Smooth muscle cell (in vitro differentiated cells): ENCODE data around the gene KLRF2. TPM values are rescaled to one million over a fixed set of nuclear protein-coding genes. Genes with fewer than 3 reads are reported as not detected.

Source experiments
- DNase-seq: peaks from one replicate; lab custom pipeline; 2025; ENCODE audit not compliant: unreplicated experiment; lab: John Stamatoyannopoulos, UW
- H2AFZ ChIP-seq: fragments of 200-600 bp; sonication (generic); 2 replicates; pipeline ENCODE4 v1.6.0; 2016; ENCODE audit warnings: antibody characterized with exemption, low read depth, mild to moderate bottlenecking
- H3F3A ChIP-seq: fragments of 200-600 bp; sonication (generic); 2 replicates; pipeline ENCODE4 v1.6.0; 2017; ENCODE audit warnings: antibody characterized with exemption, low read depth
- H3K27ac ChIP-seq: fragments of 200-600 bp; sonication (generic); 2 replicates; pipeline ENCODE4 v1.5.1; 2016; ENCODE audit warnings: low read depth, mild to moderate bottlenecking
- H3K27me3 ChIP-seq: fragments of 200-600 bp; sonication (generic); 2 replicates; pipeline ENCODE4 v1.6.1; 2016; ENCODE audit warnings: low read depth, mild to moderate bottlenecking
- H3K36me3 ChIP-seq: fragments of 200-600 bp; sonication (generic); 2 replicates; pipeline ENCODE4 v1.5.1; 2016; ENCODE audit warnings: low read depth
- H3K4me1 ChIP-seq: fragments of 200-600 bp; sonication (generic); 2 replicates; pipeline ENCODE4 v1.5.1; 2016; ENCODE audit warnings: low read depth
- H3K4me2 ChIP-seq: fragments of 200-600 bp; sonication (generic); 2 replicates; pipeline ENCODE4 v1.6.0; 2016; ENCODE audit warnings: mild to moderate bottlenecking
- H3K4me3 ChIP-seq: fragments of 200-600 bp; sonication (generic); 2 replicates; pipeline ENCODE4 v1.5.1; 2016; ENCODE audit warnings: mild to moderate bottlenecking
- H3K79me2 ChIP-seq: fragments of 200-600 bp; sonication (generic); 2 replicates; pipeline ENCODE4 v1.6.0; 2016; ENCODE audit warnings: low read depth, mild to moderate bottlenecking
- H3K9ac ChIP-seq: fragments of 200-600 bp; sonication (generic); 2 replicates; pipeline ENCODE4 v1.6.0; 2016; ENCODE audit warnings: low read depth
- H3K9me3 ChIP-seq: fragments of 200-600 bp; sonication (generic); replicated peaks from 2 replicates; pipeline ENCODE4 v1.5.1; 2016; ENCODE audit warnings: low read depth
- H4K20me1 ChIP-seq: fragments of 200-600 bp; sonication (generic); 2 replicates; pipeline ENCODE4 v1.6.0; 2016; ENCODE audit warnings: low read depth
- WGBS: methylation state at CpG from one replicate; pipeline ENCODE4 v1.1.7; 2016; ENCODE audit warnings: low lambda C conversion rate; 5-methylcytosine and 5-hydroxymethylcytosine counted together
- polyA plus RNA-seq: library from polyadenylated mRNA; unstranded; fragments of >200 nt; fragmentation: Nextera tagmentation; extraction: Ambion mirVana; gene quantifications from 2 replicates; pipeline ENCODE4 v1.2.1, GENCODE V29; 2016
- total RNA-seq: library from RNA; depleted of rRNA; stranded (reverse); fragments of >200 nt; gene quantifications from 2 replicates; pipeline ENCODE4 v1.2.3, GENCODE V29; 2014
- TF ChIP-seq, protein P1 (sequence below): fragments of 200-600 bp; sonication (generic); IDR thresholded peaks from 2 replicates; pipeline ENCODE4 v1.5.1; 2017; ENCODE audit warnings: borderline replicate concordance, mild to moderate bottlenecking, antibody characterized with exemption; ENCODE audit not compliant: insufficient read depth, poor library complexity, severe bottlenecking

Gene KLRF2
- total and polyA plus RNA-seq, 2 experiments from 2014 or later, result not detected

- Histone ChIP-seq H3K4me2 (no peak overlapping the region), H2AFZ (peak overlapping the region; percentile 6), H3K4me3 (no peak overlapping the region), H3K36me3 (no peaks in the 10 kb centered on the region), H4K20me1 (peaks cover 63% of the 10 kb centered on the region), H3K27ac (no peak overlapping the region), H3K4me1 (no peaks in the 10 kb centered on the region), H3K9ac (no peak overlapping the region), H3K79me2 (no peaks in the 10 kb centered on the region), H3K27me3 (no peaks in the 10 kb centered on the region), H3K9me3 (no peaks in the 10 kb centered on the region), H3F3A (no peaks in the 10 kb centered on the region)
- TF ChIP-seq, protein P1, sequence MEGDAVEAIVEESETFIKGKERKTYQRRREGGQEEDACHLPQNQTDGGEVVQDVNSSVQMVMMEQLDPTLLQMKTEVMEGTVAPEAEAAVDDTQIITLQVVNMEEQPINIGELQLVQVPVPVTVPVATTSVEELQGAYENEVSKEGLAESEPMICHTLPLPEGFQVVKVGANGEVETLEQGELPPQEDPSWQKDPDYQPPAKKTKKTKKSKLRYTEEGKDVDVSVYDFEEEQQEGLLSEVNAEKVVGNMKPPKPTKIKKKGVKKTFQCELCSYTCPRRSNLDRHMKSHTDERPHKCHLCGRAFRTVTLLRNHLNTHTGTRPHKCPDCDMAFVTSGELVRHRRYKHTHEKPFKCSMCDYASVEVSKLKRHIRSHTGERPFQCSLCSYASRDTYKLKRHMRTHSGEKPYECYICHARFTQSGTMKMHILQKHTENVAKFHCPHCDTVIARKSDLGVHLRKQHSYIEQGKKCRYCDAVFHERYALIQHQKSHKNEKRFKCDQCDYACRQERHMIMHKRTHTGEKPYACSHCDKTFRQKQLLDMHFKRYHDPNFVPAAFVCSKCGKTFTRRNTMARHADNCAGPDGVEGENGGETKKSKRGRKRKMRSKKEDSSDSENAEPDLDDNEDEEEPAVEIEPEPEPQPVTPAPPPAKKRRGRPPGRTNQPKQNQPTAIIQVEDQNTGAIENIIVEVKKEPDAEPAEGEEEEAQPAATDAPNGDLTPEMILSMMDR, result no peak
- DNase-seq, result no peak
- 66% methylated on average over 6 of the region's 6 CpGs for WGBS
Observed at GRCh38 chr12:9895215-9895971, 14.1 kb downstream of the KLRF2 start.

DNA sequence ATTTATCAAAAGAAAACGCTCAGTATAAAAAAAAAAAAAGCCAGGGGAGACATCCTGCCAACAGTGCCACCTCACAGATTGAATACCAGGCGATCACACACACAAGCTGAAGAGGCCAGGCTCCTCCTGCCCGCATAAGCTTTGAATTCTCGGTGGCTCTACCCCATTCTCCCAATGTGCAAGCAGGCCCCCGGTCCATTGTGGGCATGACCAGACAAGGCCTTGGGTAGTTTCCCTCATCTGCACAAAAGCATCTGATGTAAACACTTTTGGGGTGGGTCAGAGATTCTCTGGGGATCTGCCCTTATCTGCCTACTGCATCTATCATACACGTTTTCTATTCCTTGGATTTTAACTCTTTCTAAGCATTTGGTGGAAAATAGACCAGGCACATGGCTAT is 16.2 kb downstream of the KLRF2 start:
- no peak for DNase-seq
- H3K27ac ChIP-seq, result no peak overlapping the region
- H3K36me3 ChIP-seq, result no peaks in the 10 kb centered on the region
- H3K4me1 ChIP-seq, result peaks cover 15% of the 10 kb centered on the region
- TF ChIP-seq, protein P1, result no peak
- 89% methylated on average over 6 of the region's 6 CpGs for WGBS
- no peaks in the 10 kb centered on the region for H3K79me2 ChIP-seq
- no peaks in the 10 kb centered on the region for H3K27me3 ChIP-seq
- no peak overlapping the region for H3K4me3 ChIP-seq
- no peaks in the 10 kb centered on the region for H3F3A ChIP-seq
- no peak overlapping the region for H3K9ac ChIP-seq
- no peaks in the 10 kb centered on the region for H3K9me3 ChIP-seq
- no peak overlapping the region for H2AFZ ChIP-seq
- no peak overlapping the region for H3K4me2 ChIP-seq
- H4K20me1 ChIP-seq, result peaks cover 65% of the 10 kb centered on the region

DNA sequence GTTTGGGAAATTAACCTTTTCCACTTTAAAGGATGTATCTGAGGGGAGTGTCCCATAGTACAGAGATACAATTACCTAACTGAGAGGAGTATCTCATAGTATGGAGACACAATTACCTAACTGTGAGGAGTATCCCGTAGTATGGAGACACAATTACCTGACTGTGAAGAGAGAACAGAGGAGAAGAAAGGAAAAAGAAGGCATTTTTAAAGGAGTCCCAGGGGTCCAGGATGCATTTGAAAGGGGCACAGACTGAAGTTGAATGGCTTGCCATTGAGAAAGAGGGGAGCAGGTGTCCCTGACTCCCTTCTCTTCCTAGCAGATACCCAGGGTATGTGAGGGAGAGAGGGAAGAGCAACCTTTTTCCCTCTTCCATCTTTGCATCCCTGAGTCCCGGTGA is 17.9 kb downstream of the KLRF2 start:
- Histone ChIP-seq H4K20me1 (peaks cover 66% of the 10 kb centered on the region), H3K9ac (no peak overlapping the region), H3K27me3 (no peaks in the 10 kb centered on the region), H3K79me2 (no peaks in the 10 kb centered on the region), H3K27ac (no peak overlapping the region), H3K4me1 (peaks cover 27% of the 10 kb centered on the region), H2AFZ (no peak overlapping the region), H3K4me3 (no peak overlapping the region), H3K36me3 (no peaks in the 10 kb centered on the region), H3F3A (no peaks in the 10 kb centered on the region), H3K9me3 (no peaks in the 10 kb centered on the region), H3K4me2 (no peak overlapping the region)
- 96% methylated on average over 2 of the region's 2 CpGs for WGBS
- TF ChIP-seq, protein P1, result no peak
- DNase-seq, result no peak

DNA sequence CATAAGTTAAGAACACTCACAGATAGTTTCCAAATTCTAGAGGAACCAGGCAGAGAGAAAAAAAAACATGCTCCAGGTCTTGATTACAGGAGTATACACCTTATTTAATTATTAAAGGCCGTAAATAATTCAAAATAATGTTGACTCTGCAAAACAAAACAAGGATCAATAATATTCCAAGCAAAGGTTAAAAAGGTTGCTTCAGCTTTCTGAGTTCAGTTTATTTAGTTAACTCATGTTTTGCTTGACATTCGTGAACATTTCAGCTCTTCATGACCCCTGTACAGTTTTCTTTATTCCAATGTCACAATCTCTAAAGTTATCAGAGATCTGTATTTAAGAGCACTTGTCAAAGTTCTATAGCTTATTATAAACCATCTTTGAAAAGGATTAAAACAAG is 19.6 kb downstream of the KLRF2 start:
- Histone ChIP-seq H3F3A (no peaks in the 10 kb centered on the region), H2AFZ (no peak overlapping the region), H3K27me3 (no peaks in the 10 kb centered on the region), H3K4me2 (peak overlapping the region; percentile 63), H3K36me3 (no peaks in the 10 kb centered on the region), H4K20me1 (peaks cover 66% of the 10 kb centered on the region), H3K4me3 (no peak overlapping the region), H3K9ac (no peak overlapping the region), H3K79me2 (no peaks in the 10 kb centered on the region), H3K27ac (peak overlapping the region; percentile 5), H3K9me3 (no peaks in the 10 kb centered on the region), H3K4me1 (peaks cover 33% of the 10 kb centered on the region)
- 95% methylated on average over 2 of the region's 2 CpGs for WGBS
- TF ChIP-seq, protein P1, result no peak
- no peak for DNase-seq
